ENCODE measurements around the gene HACD3. TPM values are rescaled to one million over a fixed set of nuclear protein-coding genes. Genes with fewer than 3 reads are reported as not detected.
A peak's percentile ranks its signal among the peaks of the same experiment; 100 is the strongest.
"Not testable (repeated sequence)": the region's sequence is repeated elsewhere in the genome, so short reads cannot be mapped to it uniquely, and the experiment has no call there.

Gene HACD3
- total and polyA plus RNA-seq, 2 donors from 2014 or later: 52.1 to 89.3 TPM

DNA sequence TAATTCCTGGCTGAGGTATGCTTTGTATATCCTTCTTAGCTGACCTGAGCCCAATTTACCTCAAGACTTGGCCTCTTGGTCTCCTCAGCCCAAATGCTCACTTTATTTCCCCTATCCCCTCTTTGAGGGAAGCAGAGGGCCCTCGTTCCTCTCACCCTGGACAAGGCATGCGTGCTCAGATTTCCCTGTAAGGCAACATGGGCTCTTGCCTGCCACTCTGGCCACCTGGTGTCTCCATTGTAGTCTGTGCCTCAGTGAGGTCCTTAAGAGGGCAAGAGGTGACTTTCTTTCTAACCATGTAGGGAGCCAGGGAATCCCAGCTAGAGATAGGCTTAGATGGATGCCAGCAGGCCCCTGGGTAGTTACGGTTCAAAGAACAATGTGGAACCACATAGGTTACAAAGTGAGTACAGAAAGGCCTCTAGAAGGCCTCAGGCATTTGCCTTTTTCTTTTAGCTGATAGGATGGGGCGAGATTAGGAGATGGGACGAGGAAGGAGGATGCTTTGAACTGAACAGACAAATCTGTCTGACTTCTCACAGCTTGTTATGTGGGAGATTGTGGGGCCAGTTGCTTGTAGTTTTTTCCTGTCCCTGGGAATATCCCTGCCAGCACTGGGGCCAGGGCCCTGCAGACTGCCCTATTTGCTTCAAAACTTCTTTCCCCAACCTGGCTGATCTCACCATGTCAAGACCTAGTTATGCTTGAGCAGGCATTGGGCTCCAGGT, 81.8 kb downstream of the HACD3 start:
- peak overlapping the region; percentile 92 to 97 for H3K27ac ChIP-seq (ENCODE audit: low read depth in 2 of 2, low read length in 2 of 2)
- no peaks in the 10 kb centered on the region for H3K27me3 ChIP-seq (ENCODE audit: control insufficient read depth, insufficient read depth, low read length)
- H3K36me3 ChIP-seq (ENCODE audit: control insufficient read depth in 2 of 3, insufficient read depth in 3 of 3, low read length in 3 of 3): no peaks in the 10 kb centered on the region
- peaks cover 0 to 19% (median 15%) of the 10 kb centered on the region in 3 donors for H3K4me1 ChIP-seq (ENCODE audit: control insufficient read depth in 2 of 3, insufficient read depth in 2 of 3, low read depth in 1 of 3, low read length in 3 of 3)
- no peak for FAIRE-seq
- peak overlapping the region; percentile 74 to 97 (median 81) for H3K4me3 ChIP-seq (ENCODE audit: low read length in 3 of 3)
- H3K9ac ChIP-seq (ENCODE audit: low read length in 3 of 3): peak overlapping the region; percentile 69 to 97 (median 91)
- DNase-seq: peak in 2 of 5 donors; percentile 8 to 64
- H3K9me3 ChIP-seq (ENCODE audit: control insufficient read depth in 2 of 3, insufficient read depth in 1 of 3, low read length in 3 of 3): no peaks in the 10 kb centered on the region
- intact Hi-C loops (cut with DNase I): no loop called here
- TF ChIP-seq, protein P1, sequence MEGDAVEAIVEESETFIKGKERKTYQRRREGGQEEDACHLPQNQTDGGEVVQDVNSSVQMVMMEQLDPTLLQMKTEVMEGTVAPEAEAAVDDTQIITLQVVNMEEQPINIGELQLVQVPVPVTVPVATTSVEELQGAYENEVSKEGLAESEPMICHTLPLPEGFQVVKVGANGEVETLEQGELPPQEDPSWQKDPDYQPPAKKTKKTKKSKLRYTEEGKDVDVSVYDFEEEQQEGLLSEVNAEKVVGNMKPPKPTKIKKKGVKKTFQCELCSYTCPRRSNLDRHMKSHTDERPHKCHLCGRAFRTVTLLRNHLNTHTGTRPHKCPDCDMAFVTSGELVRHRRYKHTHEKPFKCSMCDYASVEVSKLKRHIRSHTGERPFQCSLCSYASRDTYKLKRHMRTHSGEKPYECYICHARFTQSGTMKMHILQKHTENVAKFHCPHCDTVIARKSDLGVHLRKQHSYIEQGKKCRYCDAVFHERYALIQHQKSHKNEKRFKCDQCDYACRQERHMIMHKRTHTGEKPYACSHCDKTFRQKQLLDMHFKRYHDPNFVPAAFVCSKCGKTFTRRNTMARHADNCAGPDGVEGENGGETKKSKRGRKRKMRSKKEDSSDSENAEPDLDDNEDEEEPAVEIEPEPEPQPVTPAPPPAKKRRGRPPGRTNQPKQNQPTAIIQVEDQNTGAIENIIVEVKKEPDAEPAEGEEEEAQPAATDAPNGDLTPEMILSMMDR (IDR thresholded peaks at IDR 0.05; ENCODE audit: borderline replicate concordance, extremely low read depth, insufficient read depth): no peak

DNA sequence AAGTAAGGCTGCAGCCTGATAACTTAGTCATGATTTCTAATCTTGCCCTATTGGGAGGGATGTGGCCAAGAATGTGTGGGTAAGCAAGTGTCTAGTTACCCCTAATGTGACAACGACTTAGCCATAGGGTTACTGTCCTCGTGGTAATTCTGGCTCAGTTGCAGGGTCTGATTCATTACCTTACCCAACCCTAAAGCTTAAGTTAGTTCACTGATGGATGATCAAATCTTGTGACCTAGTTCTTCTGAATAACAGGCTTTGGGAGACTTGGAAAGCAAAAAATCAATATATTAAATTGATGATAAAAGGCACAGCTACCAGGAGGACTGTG, 82.3 kb downstream of the HACD3 start:
- Histone ChIP-seq H3K4me1 (ENCODE audit: control insufficient read depth in 2 of 3, insufficient read depth in 2 of 3, low read depth in 1 of 3, low read length in 3 of 3) (peaks cover 0 to 19% (median 15%) of the 10 kb centered on the region in 3 donors), H3K27ac (ENCODE audit: low read depth in 2 of 2, low read length in 2 of 2) (no peak overlapping the region), H3K27me3 (ENCODE audit: control insufficient read depth, insufficient read depth, low read length) (no peaks in the 10 kb centered on the region), H3K4me3 (ENCODE audit: low read length in 3 of 3) (no peak overlapping the region), H3K9me3 (ENCODE audit: control insufficient read depth in 2 of 3, insufficient read depth in 1 of 3, low read length in 3 of 3) (no peaks in the 10 kb centered on the region), H3K36me3 (ENCODE audit: control insufficient read depth in 2 of 3, insufficient read depth in 3 of 3, low read length in 3 of 3) (no peaks in the 10 kb centered on the region), H3K9ac (ENCODE audit: low read length in 3 of 3) (peak overlapping the region in 2 of 3 donors; percentile 12 to 97)
- TF ChIP-seq, protein P1 (IDR thresholded peaks at IDR 0.05; ENCODE audit: borderline replicate concordance, extremely low read depth, insufficient read depth): no peak
- DNase-seq (no peak), FAIRE-seq (no peak)
- intact Hi-C loops (cut with DNase I): no loop called here

DNA sequence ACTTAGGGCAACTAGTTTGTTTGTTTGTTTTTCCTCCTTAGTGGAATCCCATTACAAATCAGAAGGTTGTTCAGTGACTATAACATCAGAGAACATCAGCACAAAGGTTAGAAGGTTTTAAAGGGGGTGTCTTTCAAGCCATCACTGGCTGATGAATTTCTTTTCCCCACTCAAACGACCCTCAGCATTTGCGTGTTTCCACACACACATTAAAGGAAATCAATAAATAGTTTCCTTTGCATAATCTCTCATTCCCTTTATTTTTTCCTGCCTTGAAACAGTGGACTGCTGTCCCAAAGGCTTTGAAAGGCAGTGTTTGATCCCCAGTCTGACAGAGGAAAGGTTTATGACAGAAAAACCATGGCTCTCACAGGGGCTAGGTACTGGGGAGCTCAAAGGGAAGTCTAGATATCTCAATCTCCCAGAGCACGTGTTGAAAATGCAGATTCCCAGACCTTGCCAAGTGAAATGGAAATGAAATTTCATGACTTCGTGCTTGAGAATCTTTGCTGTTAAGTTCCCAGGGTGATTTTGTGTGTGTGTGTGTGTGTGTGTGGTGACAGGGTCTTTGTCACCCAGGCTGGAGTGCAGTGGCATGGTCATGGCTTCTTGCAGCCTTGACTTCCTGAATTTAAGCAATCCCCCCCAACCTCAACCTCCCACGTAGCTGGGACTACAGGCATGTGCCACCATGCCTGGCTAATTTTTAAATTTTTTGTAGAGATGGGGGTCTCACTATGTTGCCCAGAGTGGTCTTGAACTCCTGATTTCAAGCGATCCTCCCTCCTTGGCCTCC, 82.9 kb downstream of the HACD3 start:
- Histone ChIP-seq H3K27me3 (ENCODE audit: control insufficient read depth, insufficient read depth, low read length) (no peaks in the 10 kb centered on the region), H3K4me1 (ENCODE audit: control insufficient read depth in 2 of 3, insufficient read depth in 2 of 3, low read depth in 1 of 3, low read length in 3 of 3) (peaks cover 0 to 19% (median 15%) of the 10 kb centered on the region in 3 donors), H3K4me3 (ENCODE audit: low read length in 3 of 3) (no peak overlapping the region), H3K36me3 (ENCODE audit: control insufficient read depth in 2 of 3, insufficient read depth in 3 of 3, low read length in 3 of 3) (no peaks in the 10 kb centered on the region), H3K9ac (ENCODE audit: low read length in 3 of 3) (no peak overlapping the region), H3K9me3 (ENCODE audit: control insufficient read depth in 2 of 3, insufficient read depth in 1 of 3, low read length in 3 of 3) (no peaks in the 10 kb centered on the region), H3K27ac (ENCODE audit: low read depth in 2 of 2, low read length in 2 of 2) (no peak overlapping the region)
- intact Hi-C loops (cut with DNase I): no loop called here
- TF ChIP-seq, protein P1 (IDR thresholded peaks at IDR 0.05; ENCODE audit: borderline replicate concordance, extremely low read depth, insufficient read depth): no peak
- no peak for DNase-seq
- FAIRE-seq: no peak

DNA sequence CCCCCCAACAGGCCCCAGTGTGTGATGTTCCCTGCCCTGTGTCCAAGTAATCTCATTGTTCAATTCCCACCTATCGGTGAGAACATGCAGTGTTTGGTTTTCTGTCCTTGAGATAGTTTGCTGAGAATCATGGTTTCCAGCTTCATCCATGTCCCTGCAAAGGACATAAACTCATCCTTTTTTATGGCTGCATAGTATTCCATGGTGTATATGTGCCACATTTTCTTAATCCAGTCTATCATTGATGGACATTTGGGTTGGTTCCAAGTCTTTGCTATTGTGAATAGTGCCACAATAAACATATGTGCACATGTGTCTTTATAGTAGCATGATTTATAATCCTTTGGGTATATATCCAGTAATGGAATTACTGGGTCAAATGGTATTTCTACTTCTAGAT, 85.6 kb downstream of the HACD3 start:
- DNase-seq; H3K27me3 ChIP-seq (ENCODE audit: control insufficient read depth, insufficient read depth, low read length); H3K4me3 ChIP-seq (ENCODE audit: low read length in 3 of 3); H3K36me3 ChIP-seq (ENCODE audit: control insufficient read depth in 2 of 3, insufficient read depth in 3 of 3, low read length in 3 of 3); FAIRE-seq; H3K27ac ChIP-seq (ENCODE audit: low read depth in 2 of 2, low read length in 2 of 2); H3K9ac ChIP-seq (ENCODE audit: low read length in 3 of 3); intact Hi-C loops (cut with DNase I); H3K9me3 ChIP-seq (ENCODE audit: control insufficient read depth in 2 of 3, insufficient read depth in 1 of 3, low read length in 3 of 3): not testable (repeated sequence)
- peaks cover 0 to 12% (median 8%) of the 10 kb centered on the region in 3 donors for H3K4me1 ChIP-seq (ENCODE audit: control insufficient read depth in 2 of 3, insufficient read depth in 2 of 3, low read depth in 1 of 3, low read length in 3 of 3)
